ENCODE results near the gene LRTM1.

Gene LRTM1

GRCh38 chr3:54892168-54892567 is 35.7 kb downstream of the LRTM1 start:
- Histone ChIP-seq H3K4me2 (ENCODE audit: low read length) (no peak overlapping the region), H3K27ac (ENCODE audit: low read length) (no peak overlapping the region), H2AFZ (ENCODE audit: low read depth, low read length) (no peak overlapping the region)

GRCh38 chr3:54891540-54891897 is 36.3 kb downstream of the LRTM1 start:
- Histone ChIP-seq H3K27ac (ENCODE audit: low read length) (no peak overlapping the region), H3K79me2 (ENCODE audit: low read length) (no peaks in the 10 kb centered on the region), H3K27me3 (ENCODE audit: low read depth, low read length) (peaks cover under 1% of the 10 kb centered on the region; the same call in 1 of the 2 replicates), H3K9me3 (ENCODE audit: insufficient read depth, low read length) (no peaks in the 10 kb centered on the region), H3K4me1 (ENCODE audit: low read length) (no peaks in the 10 kb centered on the region), H4K20me1 (ENCODE audit: insufficient read depth, low read length) (no peaks in the 10 kb centered on the region), H3K9ac (ENCODE audit: low read length) (no peak overlapping the region), H2AFZ (ENCODE audit: low read depth, low read length) (no peak overlapping the region), H3K4me3 (ENCODE audit: low read length) (no peak overlapping the region), H3K36me3 (replicated peaks; ENCODE audit: low read depth, low read length) (no peaks in the 10 kb centered on the region), H3K4me2 (ENCODE audit: low read length) (no peak overlapping the region)
- TF ChIP-seq CTCF (IDR thresholded peaks at IDR 0.05; ENCODE audit: low read depth, low read length) (no peak), EZH2phosphoT487 (IDR thresholded peaks at IDR 0.05; ENCODE audit: low read depth) (no peak)

More at GRCh38 chr3:54892168-54892567, 35.7 kb downstream of the LRTM1 start:
- no peaks in the 10 kb centered on the region for H3K9me3 ChIP-seq (ENCODE audit: insufficient read depth, low read length)
- no peak overlapping the region for H3K9ac ChIP-seq (ENCODE audit: low read length)
- H4K20me1 ChIP-seq (ENCODE audit: insufficient read depth, low read length): no peaks in the 10 kb centered on the region
- no peaks in the 10 kb centered on the region for H3K36me3 ChIP-seq (replicated peaks; ENCODE audit: low read depth, low read length)
- TF ChIP-seq CTCF (IDR thresholded peaks at IDR 0.05; ENCODE audit: low read depth, low read length) (no peak), EZH2phosphoT487 (IDR thresholded peaks at IDR 0.05; ENCODE audit: low read depth) (no peak)
- no peak overlapping the region for H3K4me3 ChIP-seq (ENCODE audit: low read length)
- H3K79me2 ChIP-seq (ENCODE audit: low read length): no peaks in the 10 kb centered on the region
- peaks cover 4% of the 10 kb centered on the region; the same call in 1 of the 2 replicates for H3K27me3 ChIP-seq (ENCODE audit: low read depth, low read length)
- H3K4me1 ChIP-seq (ENCODE audit: low read length): no peaks in the 10 kb centered on the region

- H3K79me2 ChIP-seq (ENCODE audit: low read length): no peaks in the 10 kb centered on the region
- no peak overlapping the region for H3K4me2 ChIP-seq (ENCODE audit: low read length)
- H3K4me1 ChIP-seq (ENCODE audit: low read length): no peaks in the 10 kb centered on the region
- H3K27ac ChIP-seq (ENCODE audit: low read length): no peak overlapping the region
- no peaks in the 10 kb centered on the region for H3K27me3 ChIP-seq (ENCODE audit: low read depth, low read length)
- H2AFZ ChIP-seq (ENCODE audit: low read depth, low read length): no peak overlapping the region
- H4K20me1 ChIP-seq (ENCODE audit: insufficient read depth, low read length): no peaks in the 10 kb centered on the region
- no peak overlapping the region for H3K9ac ChIP-seq (ENCODE audit: low read length)
- no peak for TF ChIP-seq CTCF (IDR thresholded peaks at IDR 0.05; ENCODE audit: low read depth, low read length)
- no peak for TF ChIP-seq EZH2phosphoT487 (IDR thresholded peaks at IDR 0.05; ENCODE audit: low read depth)
- no peak overlapping the region for H3K4me3 ChIP-seq (ENCODE audit: low read length)
- no peaks in the 10 kb centered on the region for H3K9me3 ChIP-seq (ENCODE audit: insufficient read depth, low read length)
- no peaks in the 10 kb centered on the region for H3K36me3 ChIP-seq (replicated peaks; ENCODE audit: low read depth, low read length)
Measured at GRCh38 chr3:54889731-54890130, 38.1 kb downstream of the LRTM1 start.

- no peak for TF ChIP-seq EZH2phosphoT487 (IDR thresholded peaks at IDR 0.05; ENCODE audit: low read depth)
- no peak for TF ChIP-seq CTCF (IDR thresholded peaks at IDR 0.05; ENCODE audit: low read depth, low read length)
- Histone ChIP-seq H2AFZ (ENCODE audit: low read depth, low read length) (no peak overlapping the region), H3K4me1 (ENCODE audit: low read length) (no peaks in the 10 kb centered on the region), H3K27ac (ENCODE audit: low read length) (no peak overlapping the region), H3K9me3 (ENCODE audit: insufficient read depth, low read length) (no peaks in the 10 kb centered on the region), H3K4me3 (ENCODE audit: low read length) (no peak overlapping the region), H3K27me3 (ENCODE audit: low read depth, low read length) (no peaks in the 10 kb centered on the region), H3K9ac (ENCODE audit: low read length) (no peak overlapping the region), H3K4me2 (ENCODE audit: low read length) (no peak overlapping the region), H3K79me2 (ENCODE audit: low read length) (no peaks in the 10 kb centered on the region), H3K36me3 (replicated peaks; ENCODE audit: low read depth, low read length) (no peaks in the 10 kb centered on the region), H4K20me1 (ENCODE audit: insufficient read depth, low read length) (no peaks in the 10 kb centered on the region)
Measured at GRCh38 chr3:54888873-54889272, 39.0 kb downstream of the LRTM1 start.

All from OCI-LY3 (cell line).